HG02970 (cell line): ENCODE data around the gene RHBDF1.

Experiments used
- ATAC-seq: cut with Tn5 transposase; IDR thresholded peaks from one replicate; pipeline ENCODE4 v1.9.1; 2021; ENCODE audit warnings: mild to moderate bottlenecking, moderate library complexity, moderate number of reproducible peaks; ENCODE audit not compliant: unreplicated experiment, low FRiP score

Gene RHBDF1

GRCh38 chr16:72561-73548 is at the start of gene RHBDF1:
Gene RHBDF1, minus strand, starts transcription at chr16:72631. Its CDS starts 7,616 bp downstream, at chr16:65015.
- ATAC-seq: no peak

- ATAC-seq: no peak
Observed at GRCh38 chr16:120756-121155, 48.3 kb upstream of the RHBDF1 start.

- no peak for ATAC-seq
Observed at GRCh38 chr16:119835-120491, 47.5 kb upstream of the RHBDF1 start.

GRCh38 chr16:119295-119694 is 46.9 kb upstream of the RHBDF1 start:
- ATAC-seq: no peak

GRCh38 chr16:118857-119256 is 46.4 kb upstream of the RHBDF1 start:
- no peak for ATAC-seq

GRCh38 chr16:117379-118365 is 45.2 kb upstream of the RHBDF1 start:
- ATAC-seq: no peak

- ATAC-seq: no peak
Observed at GRCh38 chr16:116015-116414, 43.6 kb upstream of the RHBDF1 start.

- ATAC-seq: no peak
Observed at GRCh38 chr16:114327-114726, 41.9 kb upstream of the RHBDF1 start.

- ATAC-seq: no peak
Observed at GRCh38 chr16:112153-112840, 39.9 kb upstream of the RHBDF1 start.

GRCh38 chr16:106623-107324 is 34.3 kb upstream of the RHBDF1 start:
- ATAC-seq: no peak

- ATAC-seq: no peak
Observed at GRCh38 chr16:105521-105920, 33.1 kb upstream of the RHBDF1 start.

GRCh38 chr16:104928-105327 is 32.5 kb upstream of the RHBDF1 start:
- no peak for ATAC-seq

GRCh38 chr16:104355-104754 is 31.9 kb upstream of the RHBDF1 start:
- ATAC-seq: no peak

GRCh38 chr16:102060-102855 is 29.8 kb upstream of the RHBDF1 start:
- ATAC-seq: no peak

GRCh38 chr16:101586-101985 is 29.2 kb upstream of the RHBDF1 start:
- ATAC-seq: no peak

- no peak for ATAC-seq
Observed at GRCh38 chr16:100989-101388, 28.6 kb upstream of the RHBDF1 start.

GRCh38 chr16:97822-98221 is 25.4 kb upstream of the RHBDF1 start:
- ATAC-seq: no peak

- peak; percentile 55 for ATAC-seq
Observed at GRCh38 chr16:96935-97381, 24.5 kb upstream of the RHBDF1 start.
